Brain microvascular endothelial cell (primary cell): ENCODE results near the gene DUSP1.
A peak's percentile ranks its signal among the peaks of the same experiment; 100 is the strongest.
"Not testable (repeated sequence)": the region's sequence is repeated elsewhere in the genome, so short reads cannot be mapped to it uniquely, and the experiment has no call there.

Source experiments
- DNase-seq: peaks from one replicate; pipeline ENCODE4 v3.0.0-alpha.2; 2020
- H3K27ac ChIP-seq: fragments of 250-450 bp; sonication (Bioruptor Pico); 2 replicates; pipeline ENCODE4 v1.5.1; 2020; ENCODE audit warnings: mild to moderate bottlenecking, moderate library complexity
- H3K27me3 ChIP-seq: fragments of 250-450 bp; sonication (Bioruptor Pico); replicated peaks from 2 replicates; pipeline ENCODE4 v1.5.1; 2020; ENCODE audit warnings: mild to moderate bottlenecking
- H3K36me3 ChIP-seq: fragments of 250-450 bp; sonication (Bioruptor Pico); replicated peaks from 2 replicates; pipeline ENCODE4 v1.5.1; 2020; ENCODE audit warnings: mild to moderate bottlenecking
- H3K4me3 ChIP-seq: 2 replicates; pipeline ENCODE4 v1.5.1; 2011; ENCODE audit warnings: low read depth, mild to moderate bottlenecking, control low read depth, low read length, moderate library complexity
- in situ Hi-C: cut with HindIII; loops from 2 replicates; pipeline ENCODE4 v1.10.0; 2017; ENCODE audit warnings: low sequenced_read_pairs, low pct_ligation_motif_present
- TF ChIP-seq, protein P1 (sequence below): IDR thresholded peaks from 2 replicates; pipeline ENCODE4 v1.5.1; 2011; ENCODE audit warnings: low read depth, mild to moderate bottlenecking, moderate library complexity, low read length, control low read depth, inconsistent platforms; ENCODE audit errors: missing control alignments

DUSP1 gene

DNA sequence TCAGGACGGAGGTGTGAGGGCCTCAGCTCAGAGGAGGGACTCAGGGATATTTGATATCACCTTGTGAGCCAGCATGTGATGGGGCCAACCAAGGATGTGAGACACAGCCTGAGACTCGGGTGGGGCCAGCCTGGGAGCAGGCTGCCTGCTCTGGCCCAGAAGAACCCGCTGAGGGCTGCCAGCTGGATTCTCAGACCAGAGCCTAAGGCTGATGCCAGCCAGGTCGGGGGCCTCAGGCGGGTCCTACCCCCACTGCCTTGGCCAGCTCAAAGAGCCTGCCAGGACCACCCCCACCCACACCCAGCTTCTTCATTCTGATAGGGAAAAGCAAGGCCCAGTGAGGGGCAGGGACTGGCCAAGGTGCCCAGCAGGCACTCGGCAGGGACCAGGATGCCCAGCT is 20.3 kb upstream of the DUSP1 start:
- TF ChIP-seq, protein P1, sequence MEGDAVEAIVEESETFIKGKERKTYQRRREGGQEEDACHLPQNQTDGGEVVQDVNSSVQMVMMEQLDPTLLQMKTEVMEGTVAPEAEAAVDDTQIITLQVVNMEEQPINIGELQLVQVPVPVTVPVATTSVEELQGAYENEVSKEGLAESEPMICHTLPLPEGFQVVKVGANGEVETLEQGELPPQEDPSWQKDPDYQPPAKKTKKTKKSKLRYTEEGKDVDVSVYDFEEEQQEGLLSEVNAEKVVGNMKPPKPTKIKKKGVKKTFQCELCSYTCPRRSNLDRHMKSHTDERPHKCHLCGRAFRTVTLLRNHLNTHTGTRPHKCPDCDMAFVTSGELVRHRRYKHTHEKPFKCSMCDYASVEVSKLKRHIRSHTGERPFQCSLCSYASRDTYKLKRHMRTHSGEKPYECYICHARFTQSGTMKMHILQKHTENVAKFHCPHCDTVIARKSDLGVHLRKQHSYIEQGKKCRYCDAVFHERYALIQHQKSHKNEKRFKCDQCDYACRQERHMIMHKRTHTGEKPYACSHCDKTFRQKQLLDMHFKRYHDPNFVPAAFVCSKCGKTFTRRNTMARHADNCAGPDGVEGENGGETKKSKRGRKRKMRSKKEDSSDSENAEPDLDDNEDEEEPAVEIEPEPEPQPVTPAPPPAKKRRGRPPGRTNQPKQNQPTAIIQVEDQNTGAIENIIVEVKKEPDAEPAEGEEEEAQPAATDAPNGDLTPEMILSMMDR = no peak
- H3K36me3 ChIP-seq = no peaks in the 10 kb centered on the region
- DNase-seq = no peak
- no peaks in the 10 kb centered on the region for H3K27me3 ChIP-seq
- no peak overlapping the region for H3K27ac ChIP-seq
- H3K4me3 ChIP-seq = no peak overlapping the region
- in situ Hi-C loops = no loop called here

DNA sequence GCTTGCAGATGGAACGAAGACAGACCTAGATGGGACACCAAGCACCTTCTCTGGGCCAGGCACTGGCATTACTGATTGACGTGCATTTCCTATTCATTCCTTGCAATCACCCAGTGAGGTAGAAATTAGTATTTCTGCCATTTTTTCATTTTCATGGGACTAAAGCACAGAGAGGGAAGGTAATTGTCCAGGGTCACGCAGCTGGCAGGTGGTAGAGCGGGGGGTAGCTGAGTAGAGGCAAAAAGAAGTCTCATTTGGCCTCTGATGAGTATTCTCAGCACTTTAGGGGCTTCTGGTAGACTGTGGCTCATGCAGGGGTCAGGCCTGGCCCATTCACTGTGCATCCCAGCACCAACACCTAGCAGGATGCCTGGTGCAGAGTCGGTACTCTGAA is 19.5 kb upstream of the DUSP1 start:
- in situ Hi-C loops = no loop called here
- Histone ChIP-seq H3K27me3 (no peaks in the 10 kb centered on the region), H3K4me3 (no peak overlapping the region), H3K27ac (no peak overlapping the region), H3K36me3 (no peaks in the 10 kb centered on the region)
- TF ChIP-seq, protein P1 = no peak
- no peak for DNase-seq

DNA sequence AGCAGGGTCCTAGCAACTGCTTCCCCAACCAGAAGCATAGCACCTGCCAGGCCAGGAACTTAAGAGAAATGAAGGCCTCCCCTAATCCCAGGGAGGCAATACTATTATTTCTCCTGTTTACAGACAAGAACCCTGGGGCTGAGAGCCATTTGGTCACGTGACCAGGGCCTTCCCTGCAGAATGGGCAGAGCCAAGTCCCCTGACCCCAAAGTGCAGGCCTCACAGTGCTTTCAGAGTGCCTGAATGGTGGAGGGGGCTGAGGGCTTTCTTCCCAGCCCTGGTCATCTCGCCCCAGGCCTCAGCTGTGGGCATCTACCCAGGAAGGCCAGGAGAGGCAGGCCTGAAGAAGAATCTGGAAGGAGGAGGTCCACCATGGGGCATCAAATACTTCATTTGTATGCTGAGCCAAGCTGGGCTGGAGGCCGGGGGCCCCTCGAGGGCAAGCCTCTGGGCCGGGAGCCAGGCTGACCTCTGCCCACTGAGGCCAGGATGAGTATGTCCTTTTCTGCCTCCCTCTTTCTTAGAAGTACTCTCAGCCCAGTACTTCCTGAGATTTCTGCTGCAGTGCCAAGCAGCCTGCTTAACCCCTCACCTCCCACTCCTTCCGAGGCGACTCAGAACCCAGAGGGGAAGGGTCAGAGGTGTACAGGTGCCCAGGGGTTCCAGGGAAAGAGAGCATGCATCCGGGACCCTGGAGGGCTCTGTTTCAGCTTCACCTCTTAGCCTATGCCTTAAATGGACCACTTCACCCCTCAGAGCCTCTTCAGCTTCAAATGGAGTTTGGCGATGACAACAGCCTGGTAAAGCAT is 18.9 kb upstream of the DUSP1 start:
- TF ChIP-seq, protein P1 = no peak
- DNase-seq = no peak
- no peaks in the 10 kb centered on the region for H3K36me3 ChIP-seq
- in situ Hi-C loops = no loop called here
- no peak overlapping the region for H3K27ac ChIP-seq
- H3K27me3 ChIP-seq = no peaks in the 10 kb centered on the region
- no peak overlapping the region for H3K4me3 ChIP-seq

DNA sequence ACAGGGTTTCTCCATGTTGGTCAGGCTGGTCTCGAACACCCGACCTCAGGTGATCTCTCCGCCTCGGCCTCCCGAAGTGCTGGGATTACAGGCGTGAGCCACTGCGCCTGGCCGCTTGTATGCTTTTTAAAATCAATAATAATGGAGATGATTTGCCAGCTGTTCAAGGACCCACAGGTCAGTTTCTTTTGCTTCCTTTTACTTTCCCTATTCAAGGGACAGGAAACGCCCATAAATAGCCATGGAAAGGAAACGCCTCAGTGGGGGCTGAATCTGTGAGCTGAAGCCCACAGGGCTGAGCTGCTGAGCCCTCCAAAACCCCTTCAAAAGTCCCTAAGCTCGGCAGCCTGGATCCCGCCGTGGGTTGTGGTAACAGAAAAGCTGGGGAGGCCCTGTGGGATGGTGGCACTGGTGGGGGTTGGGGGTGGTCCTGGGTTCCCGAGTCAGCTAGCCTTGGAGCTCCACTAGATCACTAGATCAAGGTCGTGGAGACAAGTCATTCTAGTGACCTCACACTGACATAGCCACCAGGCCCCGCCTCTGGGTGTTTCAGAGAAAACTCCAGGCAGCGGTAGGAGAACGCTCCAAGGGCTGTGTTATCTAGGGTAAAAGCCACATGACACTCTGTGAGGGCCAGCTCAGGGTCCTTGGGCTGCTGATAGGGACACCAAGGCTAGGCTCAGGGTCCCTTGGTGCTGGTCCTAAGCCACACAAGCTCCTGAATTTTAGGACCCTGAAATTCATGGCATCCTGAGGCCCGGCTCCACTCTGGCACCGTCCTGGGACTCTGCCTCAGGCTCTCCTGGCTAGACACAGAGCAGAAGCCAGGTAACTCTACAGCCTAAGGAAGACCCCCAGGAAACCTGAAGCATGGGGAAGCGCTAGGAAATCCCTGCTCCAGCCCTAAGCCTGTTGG is 18.0 kb upstream of the DUSP1 start:
- no peak for DNase-seq
- Histone ChIP-seq H3K36me3 (no peaks in the 10 kb centered on the region), H3K27ac (peak overlapping the region; percentile 23), H3K27me3 (no peaks in the 10 kb centered on the region), H3K4me3 (no peak overlapping the region)
- TF ChIP-seq, protein P1 = no peak
- in situ Hi-C loops = no loop called here

DNA sequence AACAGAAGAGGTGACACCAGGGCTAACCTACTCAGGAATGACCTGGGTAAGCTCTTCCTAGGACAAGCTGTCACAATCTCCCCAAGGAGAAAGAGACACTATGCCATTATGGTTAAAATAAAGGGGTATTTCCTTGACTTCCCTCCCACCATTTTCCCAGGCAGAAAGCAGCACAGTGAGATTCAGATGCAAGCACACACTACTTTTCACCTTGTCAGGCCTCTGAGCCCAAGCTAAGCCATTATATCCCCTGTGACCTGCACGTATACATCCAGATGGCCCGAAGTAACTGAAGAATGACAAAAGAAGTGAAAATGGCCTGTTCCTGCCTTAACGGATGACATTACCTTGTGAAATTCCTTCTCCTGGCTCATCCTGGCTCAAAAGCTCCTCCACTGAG is 16.5 kb upstream of the DUSP1 start:
- in situ Hi-C loops, DNase-seq, H3K27me3 ChIP-seq, H3K27ac ChIP-seq, H3K4me3 ChIP-seq, H3K36me3 ChIP-seq: not testable (repeated sequence)

DNA sequence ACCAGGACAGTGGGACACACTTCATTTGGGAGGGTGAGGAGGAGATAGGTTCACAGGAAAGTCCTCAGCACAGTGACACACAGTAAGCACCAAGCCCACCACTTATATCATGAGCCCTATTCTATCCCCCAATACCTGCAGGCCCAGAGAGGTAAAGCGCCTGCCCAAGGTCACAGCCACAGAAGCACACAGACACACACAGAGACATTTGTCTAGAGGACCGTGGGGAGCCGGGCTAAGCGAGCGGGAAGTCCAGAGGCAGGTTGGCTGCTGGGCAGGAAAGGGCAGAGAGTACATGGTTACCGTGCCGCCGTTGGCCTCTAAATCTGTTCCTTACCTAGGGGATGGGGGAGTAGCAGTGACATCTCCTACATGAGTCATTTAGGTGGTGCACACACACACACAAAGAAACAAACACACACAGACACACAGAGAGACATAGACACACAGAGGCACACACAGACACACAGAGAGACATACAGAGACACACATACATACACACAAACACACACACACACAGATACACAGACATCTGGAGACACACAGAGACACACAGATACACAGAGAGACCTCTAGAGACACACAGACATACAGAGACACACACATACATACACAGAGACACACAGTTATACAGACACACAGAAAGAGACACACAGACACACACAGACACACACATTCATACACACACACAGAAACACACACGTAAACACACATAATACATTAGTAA is 15.9 kb upstream of the DUSP1 start:
- Histone ChIP-seq H3K4me3 (no peak overlapping the region), H3K27me3 (no peaks in the 10 kb centered on the region), H3K27ac (no peak overlapping the region), H3K36me3 (no peaks in the 10 kb centered on the region)
- TF ChIP-seq, protein P1 = no peak
- in situ Hi-C loops = no loop called here
- DNase-seq = no peak
